ENCODE measurements around the gene NCK2.

- no peak for TF ChIP-seq HDAC6 (IDR thresholded peaks at IDR 0.05; ENCODE audit: low read depth, low read length)
- TF ChIP-seq ZKSCAN5 (CRISPR knock-in tag; IDR thresholded peaks at IDR 0.05) = no peak
- no peak for TF ChIP-seq ZNF556 (CRISPR knock-in tag; IDR thresholded peaks at IDR 0.05; ENCODE audit: borderline replicate concordance)
- TF ChIP-seq, protein P1, sequence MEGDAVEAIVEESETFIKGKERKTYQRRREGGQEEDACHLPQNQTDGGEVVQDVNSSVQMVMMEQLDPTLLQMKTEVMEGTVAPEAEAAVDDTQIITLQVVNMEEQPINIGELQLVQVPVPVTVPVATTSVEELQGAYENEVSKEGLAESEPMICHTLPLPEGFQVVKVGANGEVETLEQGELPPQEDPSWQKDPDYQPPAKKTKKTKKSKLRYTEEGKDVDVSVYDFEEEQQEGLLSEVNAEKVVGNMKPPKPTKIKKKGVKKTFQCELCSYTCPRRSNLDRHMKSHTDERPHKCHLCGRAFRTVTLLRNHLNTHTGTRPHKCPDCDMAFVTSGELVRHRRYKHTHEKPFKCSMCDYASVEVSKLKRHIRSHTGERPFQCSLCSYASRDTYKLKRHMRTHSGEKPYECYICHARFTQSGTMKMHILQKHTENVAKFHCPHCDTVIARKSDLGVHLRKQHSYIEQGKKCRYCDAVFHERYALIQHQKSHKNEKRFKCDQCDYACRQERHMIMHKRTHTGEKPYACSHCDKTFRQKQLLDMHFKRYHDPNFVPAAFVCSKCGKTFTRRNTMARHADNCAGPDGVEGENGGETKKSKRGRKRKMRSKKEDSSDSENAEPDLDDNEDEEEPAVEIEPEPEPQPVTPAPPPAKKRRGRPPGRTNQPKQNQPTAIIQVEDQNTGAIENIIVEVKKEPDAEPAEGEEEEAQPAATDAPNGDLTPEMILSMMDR (CRISPR knock-in tag; IDR thresholded peaks at IDR 0.05) = no peak
- no peak for TF ChIP-seq ATF2 (CRISPR knock-in tag; IDR thresholded peaks at IDR 0.05)
- no peak for TF ChIP-seq TARDBP (CRISPR knock-in tag; IDR thresholded peaks at IDR 0.05)
- no peak for TF ChIP-seq FOXK2 (IDR thresholded peaks at IDR 0.05)
- TF ChIP-seq EHMT2 (IDR thresholded peaks at IDR 0.05; ENCODE audit: borderline replicate concordance, low read depth, low read length) = no peak
These were observed 5.3 kb upstream of the NCK2 start for GRCh38 chr2:105739426-105739825.

Measured in HepG2 (cell line).